Spleen (tissue), 7 donors: ENCODE data around the gene USP20.

Source experiments
- CTCF ChIP-seq, 11 experiments: fragments of 200-600 bp in 7 of 11; fragments of 450-650 bp in 4 of 11; sonication (generic) in 4 of 11; IDR thresholded peaks in 8 of 11; conservative IDR thresholded peaks in 3 of 11; 1 replicate in 7 of 11; 2 replicates in 4 of 11; pipeline versions ENCODE4 v1.4.0 to v1.8.0; 2016 to 2021; ENCODE audit warnings: antibody characterized with exemption in 11 of 11, inconsistent platforms in 4 of 11, mild to moderate bottlenecking in 1 of 11
- POLR2A ChIP-seq, 3 donors: fragments of 450-650 bp; IDR thresholded peaks; one replicate each; pipeline ENCODE4 v1.5.1; 2017; ENCODE audit warnings: antibody characterized with exemption in 3 of 3, mild to moderate bottlenecking in 1 of 3
- POLR2AphosphoS5 ChIP-seq, 3 donors: sonication (generic); formaldehyde crosslinking; IDR thresholded peaks; one replicate each; pipeline ENCODE4 v1.5.1; 2017; ENCODE audit warnings: antibody characterized with exemption in 3 of 3
- donor health status: DM: no; HTN: no; CAD: no; lungs with moderate emphysema.
- donor health status: DM: no; HTN: no; CAD: no.
- donor health status: DM: no; HTN: no; CAD: no.

- TF ChIP-seq CTCF (IDR thresholded peaks at IDR 0.05 in 8 of 11, conservative IDR thresholded peaks at IDR 0.05 in 3 of 11) (no peak), POLR2A (IDR thresholded peaks at IDR 0.05) (peak in 1 of 3 donors; percentile 25), POLR2AphosphoS5 (IDR thresholded peaks at IDR 0.05) (peak; percentile 89 to 93 (median 91))
Observed at GRCh38 chr9:129884220-129885017, 49.2 kb downstream of the USP20 start.
